HepG2 (cell line): ENCODE measurements around the gene CBR4. TPM values are rescaled to one million over a fixed set of nuclear protein-coding genes. Genes with fewer than 3 reads are reported as not detected.

Experiments used
- ATAC-seq: fragments of 200-7000 bp; cut with Tn5 transposase; 3 replicates; pipeline ENCODE4 v1.9.1; 2020; ENCODE audit warnings: mild to moderate bottlenecking, moderate library complexity
- BruUV-seq: library from RNA; stranded (reverse); fragments of 400-500 nt; replicated peaks from 2 replicates; lab custom pipeline; 2021; lab: Mats Ljungman, UMichigan
- CTCF ChIA-PET: fragments of 300-600 bp; formaldehyde crosslinking; extraction: SDS; loops from one replicate; lab custom pipeline; 2021; ENCODE audit warnings: low total read pairs, inconsistent platforms, low intra/inter-chr PET ratio; lab: Yijun Ruan, JAX
- POLR2A ChIA-PET: fragments of 350-600 bp; sonication (Branson Sonifier 250); formaldehyde crosslinking; loops from one replicate; lab custom pipeline; 2020; ENCODE audit warnings: antibody characterized with exemption, inconsistent platforms; lab: Yijun Ruan, JAX
- DNase-seq: peaks from one replicate; pipeline ENCODE4 v3.0.0-alpha.2; 2015; ENCODE audit warnings: low spot score
- FAIRE-seq: peaks from 3 replicates; lab custom pipeline; 2011; peaks lifted over from hg19 to GRCh38; lab: Jason Lieb, UNC
- H2AFZ ChIP-seq: one replicate; pipeline ENCODE4 v1.6.1; 2011; ENCODE audit warnings: low read length, inconsistent platforms
- H3K27ac ChIP-seq: fragments of 300-600 bp; 3 replicates; pipeline ENCODE4 v1.8.0; 2011; ENCODE audit warnings: mixed run types, mild to moderate bottlenecking, mixed read lengths, low read length, inconsistent platforms; ENCODE audit not compliant: insufficient read depth; ENCODE audit errors: extremely low read length
- H3K27me3 ChIP-seq, 2 experiments: fragments of 200-600 bp in 1 of 2; 2 replicates in 1 of 2; 3 replicates in 1 of 2; pipeline versions ENCODE4 v1.6.0 to v1.8.0; 2011; ENCODE audit warnings: low read length in 2 of 2, mild to moderate bottlenecking in 2 of 2, moderate library complexity in 2 of 2, inconsistent platforms in 1 of 2; ENCODE audit not compliant: insufficient read depth in 2 of 2, control insufficient read depth in 1 of 2
- H3K36me3 ChIP-seq, 2 experiments: fragments of 200-600 bp in 1 of 2; replicated peaks in 1 of 2; 2 replicates in 1 of 2; 3 replicates in 1 of 2; pipeline versions ENCODE4 v1.5.1 to v1.8.0; 2011; ENCODE audit warnings: low read length in 2 of 2, inconsistent platforms in 1 of 2; ENCODE audit not compliant: insufficient read depth in 2 of 2, control insufficient read depth in 1 of 2
- H3K4me1 ChIP-seq: 2 replicates; pipeline ENCODE4 v1.5.1; 2012; ENCODE audit warnings: low read length, inconsistent platforms; ENCODE audit not compliant: insufficient read depth
- H3K4me2 ChIP-seq: 2 replicates; pipeline ENCODE4 v1.6.0; 2011; ENCODE audit warnings: low read depth, low read length, inconsistent platforms
- H3K4me3 ChIP-seq, 3 experiments: fragments of 200-600 bp in 1 of 3; sonication (generic), shearing (Covaris generic) in 1 of 3; replicated peaks in 1 of 3; 2 replicates each; pipeline ENCODE4 v1.5.1; 2011 to 2016; ENCODE audit warnings: low read length in 3 of 3, inconsistent platforms in 2 of 3, low read depth in 2 of 3, mild to moderate bottlenecking in 2 of 3, control low read depth in 1 of 3, mixed read lengths in 1 of 3; ENCODE audit not compliant: insufficient read depth in 1 of 3
- H3K79me2 ChIP-seq: one replicate; pipeline ENCODE4 v1.6.1; 2011; ENCODE audit warnings: low read length, inconsistent platforms; ENCODE audit not compliant: insufficient read depth
- H3K9ac ChIP-seq: 2 replicates; pipeline ENCODE4 v1.6.0; 2011; ENCODE audit warnings: mild to moderate bottlenecking, low read depth, low read length, inconsistent platforms; ENCODE audit not compliant: insufficient read depth
- H3K9me3 ChIP-seq: 2 replicates; pipeline ENCODE4 v1.5.1; 2012; ENCODE audit warnings: mild to moderate bottlenecking, low read length
- H4K20me1 ChIP-seq: 2 replicates; pipeline ENCODE4 v1.6.0; 2011; ENCODE audit warnings: inconsistent platforms, mild to moderate bottlenecking, low read length, moderate library complexity; ENCODE audit not compliant: insufficient read depth
- HCFC1 ChIP-seq: fragments of 150-350 bp; IDR thresholded peaks from 2 replicates; pipeline ENCODE4 v1.6.1; 2014; ENCODE audit warnings: low read depth, low read length
- MATR3 ChIP-seq: sonication (generic); formaldehyde crosslinking; IDR thresholded peaks from 2 replicates; pipeline ENCODE4 v1.4.0; 2020; ENCODE audit warnings: missing genetic modification reagents
- MXI1 ChIP-seq: IDR thresholded peaks from 3 replicates; pipeline ENCODE4 v1.6.1; 2012; ENCODE audit warnings: low read depth, low read length, inconsistent platforms, borderline replicate concordance
- POGZ ChIP-seq: sonication (generic); formaldehyde crosslinking; IDR thresholded peaks from 2 replicates; pipeline ENCODE4 v1.4.0; 2020; ENCODE audit warnings: mild to moderate bottlenecking, missing genetic modification reagents
- RAD21 ChIP-seq: fragments of 450-650 bp; formaldehyde crosslinking; IDR thresholded peaks from 2 replicates; pipeline ENCODE4 v1.5.0; 2020; ENCODE audit warnings: mild to moderate bottlenecking
- SKI ChIP-seq: fragments of 450-650 bp; IDR thresholded peaks from one replicate; pipeline ENCODE4 v1.6.1; 2018; ENCODE audit warnings: mild to moderate bottlenecking; ENCODE audit not compliant: partially characterized antibody
- SMC3 ChIP-seq: IDR thresholded peaks from 2 replicates; pipeline ENCODE4 v1.6.1; 2011; ENCODE audit warnings: low read length, improper control_type of control experiment
- STAG1 ChIP-seq: sonication (generic); formaldehyde crosslinking; IDR thresholded peaks from 2 replicates; pipeline ENCODE4 v1.4.0; 2020; ENCODE audit warnings: missing genetic modification reagents
- ZFP62 ChIP-seq: sonication (generic); formaldehyde crosslinking; IDR thresholded peaks from 2 replicates; pipeline ENCODE4 v1.4.0; 2020; ENCODE audit warnings: missing genetic modification reagents
- ZKSCAN1 ChIP-seq: fragments of 150-350 bp; IDR thresholded peaks from 2 replicates; pipeline ENCODE4 v1.6.1; 2014; ENCODE audit warnings: low read length
- ZNF44 ChIP-seq: sonication (generic); formaldehyde crosslinking; IDR thresholded peaks from 2 replicates; pipeline ENCODE4 v1.5.1; 2020; ENCODE audit warnings: mild to moderate bottlenecking, missing genetic modification reagents
- WGBS: methylation state at CpG from one replicate; pipeline ENCODE4 v1.1.6; 2017; ENCODE audit warnings: low lambda C conversion rate; 5-methylcytosine and 5-hydroxymethylcytosine counted together
- in situ Hi-C: cut with HindIII; loops from 2 replicates; pipeline ENCODE4 v1.10.0; 2017; ENCODE audit warnings: low pct_unique_long_range_greater_than_20kb; ENCODE audit not compliant: extremely low pct_ligation_motif_present
- intact Hi-C: fragments of 100-400 bp; cut with micrococcal nuclease; formaldehyde crosslinking; loops from one replicate; pipeline ENCODE4 v1.10.0; 2022; ENCODE audit not compliant: unreplicated experiment
- polyA plus RNA-seq, 8 experiments: library from polyadenylated mRNA; depleted of rRNA in 3 of 8; stranded (reverse) in 7 of 8; unstranded in 1 of 8; fragments of >200 nt; fragmentation: Illumina TruSeq in 4 of 8; extraction: Trizol in 4 of 8; gene quantifications; 2 replicates each; pipeline versions ENCODE4 v1.2.1 to v1.2.3, GENCODE V29; 2011 to 2016; ENCODE audit warnings: low read depth in 4 of 8, missing spikeins in 1 of 8, mixed read lengths in 1 of 8; ENCODE audit not compliant: insufficient read depth in 1 of 8
- total RNA-seq, 5 experiments: library from RNA; depleted of rRNA; stranded (reverse); fragments of >200 nt; fragmentation: Illumina TruSeq; extraction: Trizol; gene quantifications; 2 replicates each; pipeline ENCODE4 v1.2.3, GENCODE V29; 2016; ENCODE audit warnings: low read depth in 1 of 5
- TF ChIP-seq, protein P1 (sequence below): sonication (generic); formaldehyde crosslinking; conservative IDR thresholded peaks from 2 replicates; pipeline ENCODE4 v1.8.0; 2022; ENCODE audit warnings: mild to moderate bottlenecking, moderate library complexity, missing genetic modification reagents
- TF ChIP-seq, protein P2 (sequence below): sonication (generic); formaldehyde crosslinking; IDR thresholded peaks from 2 replicates; pipeline ENCODE4 v1.5.0; 2020; ENCODE audit warnings: mild to moderate bottlenecking, missing genetic modification reagents, moderate library complexity

Gene CBR4
- total and polyA plus RNA-seq, 2 of the 13 experiments (the other 11 are each of a cell fraction or from before 2014, with no cell fraction given) = 7.3 to 20.7 TPM

DNA sequence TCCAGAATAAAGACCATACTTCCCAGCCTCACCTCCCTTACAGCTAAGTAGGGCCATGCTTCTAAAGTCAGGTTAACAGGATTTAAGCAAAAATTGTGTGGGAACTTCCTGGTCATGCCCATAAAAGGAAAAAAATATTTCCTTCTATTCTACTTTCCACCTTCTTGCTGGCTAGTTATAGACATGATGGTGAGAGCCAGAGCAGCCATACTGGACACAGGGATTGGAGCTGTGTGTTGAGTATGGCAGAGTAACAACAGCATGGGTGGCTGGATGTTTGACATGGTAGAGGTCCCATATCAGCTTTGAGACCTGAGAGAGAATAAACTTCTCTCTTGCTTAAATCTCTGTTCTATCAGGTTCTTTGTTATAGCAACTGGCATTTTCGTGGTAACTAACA is 15.1 kb upstream of the CBR4 start (continued):
- TF ChIP-seq, protein P1, sequence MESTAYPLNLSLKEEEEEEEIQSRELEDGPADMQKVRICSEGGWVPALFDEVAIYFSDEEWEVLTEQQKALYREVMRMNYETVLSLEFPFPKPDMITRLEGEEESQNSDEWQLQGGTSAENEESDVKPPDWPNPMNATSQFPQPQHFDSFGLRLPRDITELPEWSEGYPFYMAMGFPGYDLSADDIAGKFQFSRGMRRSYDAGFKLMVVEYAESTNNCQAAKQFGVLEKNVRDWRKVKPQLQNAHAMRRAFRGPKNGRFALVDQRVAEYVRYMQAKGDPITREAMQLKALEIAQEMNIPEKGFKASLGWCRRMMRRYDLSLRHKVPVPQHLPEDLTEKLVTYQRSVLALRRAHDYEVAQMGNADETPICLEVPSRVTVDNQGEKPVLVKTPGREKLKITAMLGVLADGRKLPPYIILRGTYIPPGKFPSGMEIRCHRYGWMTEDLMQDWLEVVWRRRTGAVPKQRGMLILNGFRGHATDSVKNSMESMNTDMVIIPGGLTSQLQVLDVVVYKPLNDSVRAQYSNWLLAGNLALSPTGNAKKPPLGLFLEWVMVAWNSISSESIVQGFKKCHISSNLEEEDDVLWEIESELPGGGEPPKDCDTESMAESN (CRISPR knock-in tag) = no peak
- no peak for TF ChIP-seq ZNF44 (CRISPR knock-in tag)
- no peak for TF ChIP-seq ZFP62 (CRISPR knock-in tag)

DNA sequence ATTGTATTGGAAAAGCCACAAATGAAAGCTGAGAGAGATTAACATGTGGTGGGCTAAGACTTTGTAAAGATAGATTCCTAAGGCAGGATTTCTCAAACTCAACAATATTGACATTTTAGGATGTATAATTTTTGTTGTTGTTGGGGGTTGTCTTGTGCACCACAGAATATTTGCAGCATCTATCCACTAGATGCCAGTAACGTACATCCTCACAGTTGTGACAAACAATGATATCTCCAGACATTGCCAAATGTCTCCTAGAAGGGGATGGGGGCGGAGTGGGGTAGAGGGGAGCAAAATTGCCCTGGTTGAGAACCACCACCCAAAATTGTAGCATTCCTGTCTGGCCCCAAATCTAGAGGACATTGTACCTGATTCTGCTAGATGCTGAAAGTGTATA is 14.7 kb upstream of the CBR4 start:
- no peaks in the 10 kb centered on the region for H3K27me3 ChIP-seq
- ATAC-seq (peak; percentile 82), DNase-seq (no peak), FAIRE-seq (peak; percentile 77)
- H2AFZ ChIP-seq = no peak overlapping the region
- no peak overlapping the region for H3K4me3 ChIP-seq
- no peak overlapping the region for H3K9ac ChIP-seq
- in situ Hi-C loops = no loop called here
- no peaks in the 10 kb centered on the region for H4K20me1 ChIP-seq
- ChIA-PET POLR2A (interaction anchor here (2.5 kb wide), 1 partner anchor 15 kb away, joined by 8 read pairs; the partner anchor contains the start of gene CBR4), CTCF (interaction anchor here (0.7 to 1.6 kb wide), 3 partner anchors 44 to 542 kb away, joined by 3 to 5 read pairs (median 3); no protein-coding TSS in a partner anchor)
- no peaks in the 10 kb centered on the region for H3K79me2 ChIP-seq
- peaks cover under 1% of the 10 kb centered on the region; the same call in 1 of the 2 replicates for H3K4me1 ChIP-seq
- no peaks in the 10 kb centered on the region for H3K36me3 ChIP-seq
- no peak for TF ChIP-seq POGZ (CRISPR knock-in tag)
- TF ChIP-seq ZKSCAN1 = no peak
- no peak for TF ChIP-seq HCFC1
- TF ChIP-seq, protein P2, sequence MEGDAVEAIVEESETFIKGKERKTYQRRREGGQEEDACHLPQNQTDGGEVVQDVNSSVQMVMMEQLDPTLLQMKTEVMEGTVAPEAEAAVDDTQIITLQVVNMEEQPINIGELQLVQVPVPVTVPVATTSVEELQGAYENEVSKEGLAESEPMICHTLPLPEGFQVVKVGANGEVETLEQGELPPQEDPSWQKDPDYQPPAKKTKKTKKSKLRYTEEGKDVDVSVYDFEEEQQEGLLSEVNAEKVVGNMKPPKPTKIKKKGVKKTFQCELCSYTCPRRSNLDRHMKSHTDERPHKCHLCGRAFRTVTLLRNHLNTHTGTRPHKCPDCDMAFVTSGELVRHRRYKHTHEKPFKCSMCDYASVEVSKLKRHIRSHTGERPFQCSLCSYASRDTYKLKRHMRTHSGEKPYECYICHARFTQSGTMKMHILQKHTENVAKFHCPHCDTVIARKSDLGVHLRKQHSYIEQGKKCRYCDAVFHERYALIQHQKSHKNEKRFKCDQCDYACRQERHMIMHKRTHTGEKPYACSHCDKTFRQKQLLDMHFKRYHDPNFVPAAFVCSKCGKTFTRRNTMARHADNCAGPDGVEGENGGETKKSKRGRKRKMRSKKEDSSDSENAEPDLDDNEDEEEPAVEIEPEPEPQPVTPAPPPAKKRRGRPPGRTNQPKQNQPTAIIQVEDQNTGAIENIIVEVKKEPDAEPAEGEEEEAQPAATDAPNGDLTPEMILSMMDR (CRISPR knock-in tag) = peak; percentile 78
- TF ChIP-seq MXI1 = no peak
- TF ChIP-seq SKI = no peak
- peak; percentile 77 for TF ChIP-seq SMC3
- TF ChIP-seq MATR3 (CRISPR knock-in tag) = no peak
- TF ChIP-seq STAG1 (CRISPR knock-in tag) = peak; percentile 84
- TF ChIP-seq RAD21 (CRISPR knock-in tag) = peak; percentile 39; the same call in 1 of the 2 replicates
- intact Hi-C loops = loop anchor here (1.0 to 5.0 kb wide), 2 partner anchors 288 to 462 kb away; no protein-coding TSS in a partner anchor
- H3K27ac ChIP-seq = no peak overlapping the region
- BruUV-seq = no TSS peak
- no peaks in the 10 kb centered on the region for H3K9me3 ChIP-seq
- no peak overlapping the region for H3K4me2 ChIP-seq
- 13% methylated on average over 2 of the region's 2 CpGs for WGBS
